Aorta (tissue), 5 donors: ENCODE results near the gene C11orf16. TPM values are rescaled to one million over a fixed set of nuclear protein-coding genes. Genes with fewer than 3 reads are reported as not detected.

ENCODE experiments used
- ATAC-seq: fragments of 200-7000 bp; cut with Tn5 transposase; one replicate; pipeline ENCODE4 v1.9.1; 2022; ENCODE audit warnings: moderate library complexity; ENCODE audit not compliant: low FRiP score
- DNase-seq, 2 donors: peaks; one replicate each; pipeline ENCODE4 v3.0.0-alpha.2; 2020
- H3K27ac ChIP-seq, 2 donors: one replicate each; pipeline ENCODE4 v1.5.1; 2013; ENCODE audit warnings: low read length in 2 of 2, mild to moderate bottlenecking in 2 of 2, moderate library complexity in 2 of 2, control low read depth in 1 of 2, inconsistent platforms in 1 of 2, low read depth in 1 of 2
- H3K27me3 ChIP-seq, 2 donors: one replicate each; pipeline ENCODE4 v1.6.1; 2013; ENCODE audit warnings: control low read depth in 1 of 2, low read length in 1 of 2, mild to moderate bottlenecking in 1 of 2, moderate library complexity in 1 of 2; ENCODE audit not compliant: insufficient read depth in 2 of 2, control insufficient read depth in 1 of 2
- H3K36me3 ChIP-seq, 2 donors: one replicate each; pipeline ENCODE4 v1.6.1; 2013; ENCODE audit warnings: control low read depth in 1 of 2, low read length in 1 of 2, mild to moderate bottlenecking in 1 of 2; ENCODE audit not compliant: insufficient read depth in 2 of 2, control insufficient read depth in 1 of 2
- H3K4me1 ChIP-seq, 2 donors: one replicate each; pipeline ENCODE4 v1.6.1; 2013; ENCODE audit warnings: low read length in 2 of 2, control low read depth in 1 of 2, mild to moderate bottlenecking in 1 of 2, moderate library complexity in 1 of 2; ENCODE audit not compliant: insufficient read depth in 2 of 2, control insufficient read depth in 1 of 2
- H3K4me3 ChIP-seq, 2 donors: one replicate each; pipeline ENCODE4 v1.5.1; 2013; ENCODE audit warnings: low read length in 2 of 2, control low read depth in 1 of 2, mild to moderate bottlenecking in 1 of 2
- H3K9me3 ChIP-seq: one replicate; pipeline ENCODE4 v1.6.1; 2013; ENCODE audit warnings: mild to moderate bottlenecking, low read length; ENCODE audit not compliant: control insufficient read depth
- WGBS, 2 donors: extraction: QIAGEN DNeasy Blood & Tissue Kit; methylation state at CpG; one replicate each; pipeline ENCODE4 v1.1.7; 2013; 5-methylcytosine and 5-hydroxymethylcytosine counted together
- intact Hi-C, 2 donors: fragments of 100-400 bp; cut with DNase I; formaldehyde crosslinking; loops; one replicate each; pipeline versions ENCODE4 v1.14.2 to v1.15.0; 2022
- polyA plus RNA-seq, 2 donors: library from polyadenylated mRNA; stranded (reverse); fragments of 200-250 nt; gene quantifications; one replicate each; pipeline ENCODE4 v1.2.3, GENCODE V29; 2013
- total RNA-seq, 2 donors: library from RNA; stranded (reverse); fragmentation: NEBNext Ultra II Directional; extraction: Animal tissue kit (Norgen Biotek cat#: 25700); gene quantifications; one replicate each; pipeline ENCODE4 v1.2.1, GENCODE V29; 2021
- donor health status: healthy with polysubstance abuse.
- donor health status: Bipolar disorder and iron deficiency.
- donor health status: DM: no; HTN: no; CAD: no.
- donor health status: DM: no; HTN: no; CAD: no.
- donor health status: DM: yes; HTN: yes; CAD: no.

Gene C11orf16
- total and polyA plus RNA-seq, 4 donors = not detected

DNA sequence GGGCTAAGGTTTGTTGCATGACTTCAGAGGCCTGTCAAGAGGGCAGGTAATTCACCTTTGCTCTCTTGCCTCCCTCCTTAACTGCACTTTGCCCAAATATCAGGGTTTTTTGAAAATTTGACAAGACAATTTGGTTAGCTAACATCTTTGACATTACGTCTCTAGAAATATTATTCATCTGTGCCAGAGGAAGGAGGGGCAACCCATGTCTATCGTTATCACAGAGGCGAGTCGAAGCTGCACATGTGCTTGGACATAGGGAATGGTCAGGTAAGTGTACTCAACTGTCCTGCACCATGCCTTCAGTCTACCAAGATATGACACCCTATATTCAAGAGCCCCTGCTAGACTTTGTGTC lies 18.1 kb downstream of the C11orf16 start:
- Histone ChIP-seq H3K27me3 (no peaks in the 10 kb centered on the region), H3K4me3 (peak overlapping the region in 1 of 2 donors; percentile 35), H3K27ac (peak overlapping the region in 1 of 2 donors; percentile 80), H3K4me1 (peaks cover 0 to 11% of the 10 kb centered on the region in 2 donors), H3K9me3 (no peaks in the 10 kb centered on the region), H3K36me3 (peaks cover 0 to 2% of the 10 kb centered on the region in 2 donors)
- no peak for ATAC-seq
- no peak for DNase-seq
- intact Hi-C loops = loop anchor here (2.0 to 5.0 kb wide), 5 partner anchors 44 to 232 kb away; partner anchors contain the start of genes RPL27A (in 1 of the 2), TMEM9B (in 1 of the 2) and TRIM66 (in 1 of the 2)
- WGBS, 2 donors = 12 to 13% methylated on average over 4 of the region's 4 CpGs

- H3K27ac ChIP-seq = peak overlapping the region; percentile 25 to 30
- intact Hi-C loops = loop anchor here (2.0 to 5.0 kb wide), 4 partner anchors 45 to 232 kb away; partner anchors contain the start of genes RPL27A (in 1 of the 2) and TRIM66 (in 1 of the 2)
- DNase-seq (no peak), ATAC-seq (no peak)
- peaks cover 0 to 11% of the 10 kb centered on the region in 2 donors for H3K4me1 ChIP-seq
- no peaks in the 10 kb centered on the region for H3K36me3 ChIP-seq
- H3K27me3 ChIP-seq = no peaks in the 10 kb centered on the region
- peak overlapping the region in 1 of 2 donors; percentile 35 for H3K4me3 ChIP-seq
- WGBS, 2 donors = 1 to 3% methylated on average over 9 of the region's 9 CpGs
- no peaks in the 10 kb centered on the region for H3K9me3 ChIP-seq
Observed at GRCh38 chr11:8913961-8914660, 18.6 kb downstream of the C11orf16 start.

GRCh38 chr11:8911029-8911823 lies 21.5 kb downstream of the C11orf16 start, which contains the start of gene AKIP1:
TSS of gene AKIP1 (plus strand) at chr11:8911189. CDS start at chr11:8911450, 261 bp downstream.
- intact Hi-C loops = loop anchor here (5.0 kb wide), 2 partner anchors 226 to 229 kb away; partner anchors contain the start of genes RPL27A (in 1 of the 2) and TRIM66 (in 1 of the 2)
- Histone ChIP-seq H3K4me3 (peak within 1 kb of the TSS; percentile 43 to 52), H3K27ac (peak within 1 kb of the TSS; percentile 43 to 92), H3K36me3 (no peaks in the 10 kb centered on the region), H3K4me1 (peaks cover 0 to 5% of the 10 kb centered on the region in 2 donors), H3K27me3 (no peaks in the 10 kb centered on the region), H3K9me3 (no peaks in the 10 kb centered on the region)
- ATAC-seq (peak; percentile 98), DNase-seq (peak; percentile 98 to 99)
- WGBS, 2 donors = 0 to 1% methylated on average over 57 to 68 of the region's 68 CpGs

GRCh38 chr11:8910649-8911026 lies 22.1 kb downstream of the C11orf16 start:
- intact Hi-C loops = loop anchor here (5.0 kb wide), 2 partner anchors 227 to 228 kb away; partner anchors contain the start of genes RPL27A (in 1 of the 2) and TRIM66 (in 1 of the 2)
- H3K9me3 ChIP-seq = no peaks in the 10 kb centered on the region
- peak overlapping the region; percentile 3 to 34 for H3K4me3 ChIP-seq
- no peak overlapping the region for H3K27ac ChIP-seq
- DNase-seq (no peak), ATAC-seq (no peak)
- peaks cover 0 to 5% of the 10 kb centered on the region in 2 donors for H3K4me1 ChIP-seq
- WGBS, 2 donors = 0 to 5% methylated on average over 9 to 19 of the region's 19 CpGs
- H3K36me3 ChIP-seq = no peaks in the 10 kb centered on the region
- H3K27me3 ChIP-seq = no peaks in the 10 kb centered on the region

GRCh38 chr11:8908099-8908498 lies 24.6 kb downstream of the C11orf16 start:
- no peak for ATAC-seq
- no peak overlapping the region for H3K4me3 ChIP-seq
- no peaks in the 10 kb centered on the region for H3K36me3 ChIP-seq
- no peaks in the 10 kb centered on the region for H3K9me3 ChIP-seq
- no peaks in the 10 kb centered on the region for H3K4me1 ChIP-seq
- intact Hi-C loops = no loop called here
- no peaks in the 10 kb centered on the region for H3K27me3 ChIP-seq
- no peak for DNase-seq
- no peak overlapping the region for H3K27ac ChIP-seq

DNA sequence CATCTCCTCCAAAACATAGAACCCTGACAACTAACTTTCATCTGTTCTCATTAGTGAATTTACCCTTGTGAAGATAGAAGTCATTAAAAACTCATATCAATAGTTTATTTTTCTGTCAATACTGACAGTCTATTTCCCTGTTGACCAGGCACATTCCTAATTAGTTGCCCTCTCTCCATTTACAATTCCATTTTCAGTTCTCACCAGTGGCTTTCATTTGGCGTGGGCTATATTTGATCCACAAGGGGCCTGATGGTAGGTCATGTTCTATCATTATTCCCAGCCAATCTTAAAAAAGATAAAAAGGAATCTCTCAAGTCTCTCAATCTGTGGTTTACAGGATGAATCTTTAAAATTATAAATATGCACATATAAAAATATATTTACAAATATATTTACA lies 25.6 kb downstream of the C11orf16 start:
- intact Hi-C loops = no loop called here
- no peaks in the 10 kb centered on the region for H3K27me3 ChIP-seq
- H3K36me3 ChIP-seq = no peaks in the 10 kb centered on the region
- no peaks in the 10 kb centered on the region for H3K9me3 ChIP-seq
- no peak overlapping the region for H3K27ac ChIP-seq
- no peaks in the 10 kb centered on the region for H3K4me1 ChIP-seq
- DNase-seq (no peak), ATAC-seq (no peak)
- 90 to 94% methylated on average over 1 of the region's 1 CpG for WGBS, 2 donors
- H3K4me3 ChIP-seq = no peak overlapping the region

DNA sequence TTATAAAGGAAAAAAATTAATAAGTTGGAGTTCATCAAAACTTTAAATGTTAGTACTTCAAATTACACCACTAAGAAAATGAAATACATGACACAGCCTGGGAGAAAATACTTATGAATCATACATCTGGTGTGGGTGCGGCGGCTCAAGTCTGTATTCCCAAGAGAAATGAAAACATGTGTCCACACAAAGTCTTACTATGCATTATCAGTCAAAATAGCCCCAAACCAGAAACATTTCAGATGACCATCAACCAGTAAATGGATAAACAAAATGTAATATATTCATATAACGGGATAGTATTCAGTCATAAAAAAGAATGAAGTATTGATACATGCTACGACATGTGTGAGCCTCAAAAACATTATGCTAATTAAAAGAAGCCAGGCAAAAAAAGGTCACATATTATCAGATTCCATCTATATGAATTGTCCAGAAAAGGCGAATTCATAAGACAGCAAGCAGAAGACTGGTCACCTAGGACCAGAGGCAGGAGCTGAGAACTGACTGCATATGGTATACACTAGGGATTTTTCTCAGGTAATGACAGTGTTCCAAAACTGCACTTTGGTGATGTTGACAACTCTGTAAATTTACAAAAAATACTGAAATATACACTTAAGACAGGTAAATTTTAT lies 27.1 kb downstream of the C11orf16 start:
- intact Hi-C loops = no loop called here
- no peak for ATAC-seq
- 54 to 63% methylated on average over 5 of the region's 5 CpGs for whole genome bisulfite sequencing, 2 donors

GRCh38 chr11:8899119-8899753 lies 33.5 kb downstream of the C11orf16 start:
- Histone ChIP-seq H3K27me3 (no peaks in the 10 kb centered on the region), H3K36me3 (no peaks in the 10 kb centered on the region), H3K27ac (no peak overlapping the region), H3K4me3 (no peak overlapping the region), H3K4me1 (no peaks in the 10 kb centered on the region), H3K9me3 (peaks cover 3% of the 10 kb centered on the region)
- intact Hi-C loops = no loop called here
- DNase-seq = no peak
- ATAC-seq = no peak

More for the DNA sequence above, 27.1 kb downstream of the C11orf16 start:
- Histone ChIP-seq H3K36me3 (no peaks in the 10 kb centered on the region), H3K27ac (no peak overlapping the region), H3K4me1 (no peaks in the 10 kb centered on the region), H3K9me3 (no peaks in the 10 kb centered on the region), H3K27me3 (no peaks in the 10 kb centered on the region), H3K4me3 (no peak overlapping the region)
- DNase-seq = no peak
